Heart left ventricle (tissue), 13 donors: ENCODE data around the gene ARHGEF28.

Experiments used
- CTCF ChIP-seq, 12 donors: fragments of 200-600 bp; sonication (generic) in 4 of 12; IDR thresholded peaks; one replicate each; pipeline versions ENCODE4 v1.5.0 to v1.8.0; 2018 to 2022; ENCODE audit warnings: antibody characterized with exemption in 12 of 12, mild to moderate bottlenecking in 5 of 12
- POLR2A ChIP-seq, 2 donors: fragments of 450-650 bp; IDR thresholded peaks; one replicate each; pipeline ENCODE4 v1.6.1; 2017; ENCODE audit warnings: antibody characterized with exemption in 2 of 2, mild to moderate bottlenecking in 2 of 2, moderate library complexity in 2 of 2
- donor health status: ischemic (EF 13 %, LVEDD 7.1; RV severe dilation, severe dysfunction).
- donor health status: DM: no; HTN: yes; CAD: no.
- donor health status: DM: no; HTN: no; CAD: no.
- donor health status: ischemic (EF 25% LVEDD 6.9; RV normal size, moderate dysfunction).
- donor health status: ischemic (EF 25% LVEDD 5.7; RV mildly dilated, moderate dysfunction).
- donor health status: ischemic (EF 35%, LVEDD 5.7; RV mildly dilated, moderate dysfunction).
- donor health status: nonischemic (EF 11% LVEDD 7.7; RV severe dilation, severe dysfunction).
- donor health status: DM: yes; HTN: yes; CAD: no.
- donor health status: PGD.
- donor health status: ischemic (EF 29% LVEDD 5.4; RV normal size, mild dysfunction).
- donor health status: nonischemic (EF 23%, LVEDD 6.1; RV moderate dilation, normal function).

DNA sequence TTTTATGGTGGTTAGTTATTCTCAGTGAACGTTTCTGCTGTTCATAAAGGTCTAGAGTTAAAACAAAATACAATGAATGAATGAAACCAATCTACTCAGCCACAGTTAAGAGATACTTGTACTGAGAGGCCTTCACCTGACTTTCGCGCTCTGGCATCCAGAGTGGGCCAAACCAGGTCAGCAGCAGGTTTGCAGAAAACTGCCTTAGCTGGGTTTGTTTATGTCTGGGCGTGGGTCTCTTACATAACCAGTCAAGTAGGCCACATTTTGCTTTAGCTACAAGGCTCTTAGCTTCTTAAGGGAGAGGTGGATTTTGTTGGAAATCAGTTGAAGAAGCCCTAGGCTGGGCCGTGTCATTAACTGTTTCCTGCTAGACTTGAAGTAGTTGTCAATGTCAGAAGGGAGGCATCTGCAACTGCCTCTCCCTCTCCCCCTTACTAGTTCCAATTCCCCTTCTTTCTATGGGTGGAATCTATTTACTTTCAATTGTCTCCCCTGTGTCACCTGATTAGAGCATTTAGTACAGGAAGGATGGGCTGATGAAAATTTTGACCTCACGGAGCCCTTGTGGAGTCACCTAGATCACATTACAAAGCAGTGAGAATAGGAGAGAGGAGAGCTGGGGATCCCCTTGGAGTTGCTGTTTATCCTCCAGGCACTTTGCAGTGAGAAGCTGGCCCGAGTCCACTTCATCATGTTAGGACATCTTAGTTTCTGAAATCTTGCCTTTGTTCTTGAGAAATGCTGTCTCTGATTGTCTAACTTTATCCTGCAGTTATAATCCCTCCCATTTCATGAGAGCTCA, 200.5 kb downstream of the ARHGEF28 start:
- no peak for TF ChIP-seq CTCF (IDR thresholded peaks at IDR 0.05)
- no peak for TF ChIP-seq POLR2A (IDR thresholded peaks at IDR 0.05)
